Superior temporal gyrus (tissue), 1 donor: Measurements from ENCODE around the gene ATP4A.
"Not testable (repeated sequence)": the region's sequence is repeated elsewhere in the genome, so short reads cannot be mapped to it uniquely, and the experiment has no call there.

ENCODE experiments used
- DNase-seq: peaks from one replicate; pipeline ENCODE4 v3.0.0-alpha.2; 2016; ENCODE audit errors: extremely low spot score

The ATP4A gene

GRCh38 chr19:35563207-35563829 is at the start of gene ATP4A:
TSS of gene ATP4A (minus strand) at chr19:35563658. CDS start at chr19:35563629, 29 bp downstream.
- DNase-seq: no peak

GRCh38 chr19:35612559-35613321 is 49.3 kb upstream of the ATP4A start, which contains the start of gene HAUS5:
TSS of gene HAUS5 (plus strand) at chr19:35612735. CDS start at chr19:35612795, 60 bp downstream.
- DNase-seq: peak; percentile 91

- no peak for DNase-seq
Measured at GRCh38 chr19:35612224-35612558, 48.7 kb upstream of the ATP4A start.

- no peak for DNase-seq
Measured at GRCh38 chr19:35609851-35610353, 46.4 kb upstream of the ATP4A start.

GRCh38 chr19:35608251-35608650 is 44.8 kb upstream of the ATP4A start:
- no peak for DNase-seq

GRCh38 chr19:35607661-35608060 is 44.2 kb upstream of the ATP4A start:
- DNase-seq: no peak

- not testable (repeated sequence) for DNase-seq
Measured at GRCh38 chr19:35607170-35607569, 43.7 kb upstream of the ATP4A start.

- not testable (repeated sequence) for DNase-seq
Measured at GRCh38 chr19:35604436-35604835, 41.0 kb upstream of the ATP4A start.

- DNase-seq: no peak
Measured at GRCh38 chr19:35601971-35602370, 38.5 kb upstream of the ATP4A start.

- no peak for DNase-seq
Measured at GRCh38 chr19:35596366-35596999, 33.0 kb upstream of the ATP4A start.

GRCh38 chr19:35595928-35596327 is 32.5 kb upstream of the ATP4A start:
- no peak for DNase-seq

- DNase-seq: not testable (repeated sequence)
Measured at GRCh38 chr19:35595026-35595425, 31.6 kb upstream of the ATP4A start.

GRCh38 chr19:35592226-35592625 is 28.8 kb upstream of the ATP4A start:
- DNase-seq: peak; percentile 37

- DNase-seq: no peak
Measured at GRCh38 chr19:35590875-35591274, 27.4 kb upstream of the ATP4A start.

- DNase-seq: no peak
Measured at GRCh38 chr19:35587321-35587720, 23.9 kb upstream of the ATP4A start.

- DNase-seq: no peak
Measured at GRCh38 chr19:35585848-35586247, 22.4 kb upstream of the ATP4A start, which contains the start of gene PMIS2. TSS of gene PMIS2 (plus strand) at chr19:35586173. CDS start at chr19:35586260, 87 bp downstream.

- no peak for DNase-seq
Measured at GRCh38 chr19:35582760-35583159, 19.3 kb upstream of the ATP4A start.

- no peak for DNase-seq
Measured at GRCh38 chr19:35578707-35579106, 15.2 kb upstream of the ATP4A start.

- no peak for DNase-seq
Measured at GRCh38 chr19:35577918-35578317, 14.5 kb upstream of the ATP4A start.

- no peak for DNase-seq
Measured at GRCh38 chr19:35571406-35571965, 8.0 kb upstream of the ATP4A start.

GRCh38 chr19:35569281-35569781 is 5.9 kb upstream of the ATP4A start:
- no peak for DNase-seq

- DNase-seq: no peak
Measured at GRCh38 chr19:35566738-35567137, 3.3 kb upstream of the ATP4A start.
